ENCODE data around the gene HAND2. TPM values are rescaled to one million over a fixed set of nuclear protein-coding genes. Genes with fewer than 3 reads are reported as not detected.

HAND2 gene
- total RNA-seq, 1 experiment from 2014 or later: 0.31 TPM

GRCh38 chr4:173534434-173534833 lies 4.4 kb upstream of the HAND2 start:
- H3K27me3 ChIP-seq (ENCODE audit: control insufficient read depth, insufficient read depth, low read length): peaks cover 11% of the 10 kb centered on the region
- DNase-seq (ENCODE audit: low read depth, low spot score) (no peak), ATAC-seq (no peak)
- intact Hi-C loops (cut with micrococcal nuclease; ENCODE audit: unreplicated experiment) (no loop called here), in situ Hi-C loops (cut with HindIII; ENCODE audit: low pct_unique_long_range_greater_than_20kb, low sequenced_read_pairs) (no loop called here)
- ChIA-PET POLR2A (interaction anchor here (0.7 kb wide), 1 partner anchor 680 kb away, joined by 7 read pairs; no protein-coding TSS in a partner anchor), CTCF (no interaction called here)
- TF ChIP-seq SIN3A (IDR thresholded peaks at IDR 0.05; ENCODE audit: borderline replicate concordance, insufficient read depth, low read depth, low read length): no peak
- TF ChIP-seq CTCF (IDR thresholded peaks at IDR 0.05): no peak
- no peak for TF ChIP-seq POLR2AphosphoS5 (IDR thresholded peaks at IDR 0.05; ENCODE audit: low read depth, low read length)
- TF ChIP-seq TCF7L2 (IDR thresholded peaks at IDR 0.05; ENCODE audit: low read depth, low read length): no peak
- no peak for TF ChIP-seq REST (IDR thresholded peaks at IDR 0.05; ENCODE audit: insufficient read depth in 1 of 2, low read depth in 2 of 2, low read length in 1 of 2)
- H3K27ac ChIP-seq (ENCODE audit: low read length): no peak overlapping the region
- no peaks in the 10 kb centered on the region for H3K36me3 ChIP-seq (ENCODE audit: control insufficient read depth, insufficient read depth, low read length)
- H3K4me3 ChIP-seq (ENCODE audit: low read depth in 2 of 2, low read length in 2 of 2): no peak overlapping the region; a peak in 1 of 4 replicates
- no peaks in the 10 kb centered on the region for H3K4me1 ChIP-seq (ENCODE audit: control insufficient read depth, insufficient read depth, low read length)
- BruUV-seq (replicated peaks): no TSS peak
- H3K9me3 ChIP-seq (ENCODE audit: control insufficient read depth, insufficient read depth, low read depth, low read length): no peaks in the 10 kb centered on the region

GRCh38 chr4:173532725-173533511 lies 2.9 kb upstream of the HAND2 start:
- in situ Hi-C loops (cut with HindIII; ENCODE audit: low pct_unique_long_range_greater_than_20kb, low sequenced_read_pairs) (no loop called here), intact Hi-C loops (cut with micrococcal nuclease; ENCODE audit: unreplicated experiment) (no loop called here)
- ATAC-seq: no peak
- POLR2A ChIA-PET: no interaction called here
- no peak for DNase-seq (ENCODE audit: low read depth, low spot score)
- CTCF ChIA-PET: no interaction called here
- TF ChIP-seq REST (IDR thresholded peaks at IDR 0.05; ENCODE audit: insufficient read depth in 1 of 2, low read depth in 2 of 2, low read length in 1 of 2) (no peak), CTCF (IDR thresholded peaks at IDR 0.05) (no peak), TCF7L2 (IDR thresholded peaks at IDR 0.05; ENCODE audit: low read depth, low read length) (no peak), SIN3A (IDR thresholded peaks at IDR 0.05; ENCODE audit: borderline replicate concordance, insufficient read depth, low read depth, low read length) (no peak), POLR2AphosphoS5 (IDR thresholded peaks at IDR 0.05; ENCODE audit: low read depth, low read length) (no peak)
- H3K36me3 ChIP-seq (ENCODE audit: control insufficient read depth, insufficient read depth, low read length): no peaks in the 10 kb centered on the region
- no TSS peak for BruUV-seq (replicated peaks)
- peaks cover 11% of the 10 kb centered on the region for H3K27me3 ChIP-seq (ENCODE audit: control insufficient read depth, insufficient read depth, low read length)
- peak overlapping the region in 1 of 2 experiments; percentile 2; a peak in 1 of 4 replicates for H3K4me3 ChIP-seq (ENCODE audit: low read depth in 2 of 2, low read length in 2 of 2)
- no peaks in the 10 kb centered on the region for H3K4me1 ChIP-seq (ENCODE audit: control insufficient read depth, insufficient read depth, low read length)
- no peaks in the 10 kb centered on the region for H3K9me3 ChIP-seq (ENCODE audit: control insufficient read depth, insufficient read depth, low read depth, low read length)
- no peak overlapping the region for H3K27ac ChIP-seq (ENCODE audit: low read length)
